Stimulated activated CD8-positive, alpha-beta memory T cell treated with anti-CD3 and anti-CD28 coated beads, Interleukin-4, amount 100 ng/mL, for 1 hour (primary cell): ENCODE data around the gene KPNA5.
A peak's percentile ranks its signal among the peaks of the same experiment; 100 is the strongest.
"Not testable (repeated sequence)": the region's sequence is repeated elsewhere in the genome, so short reads cannot be mapped to it uniquely, and the experiment has no call there.

Experiments
- DNase-seq, 2 donors: peaks; one replicate each; pipeline ENCODE4 v3.0.0-alpha.2; 2020; ENCODE audit warnings: low read depth in 2 of 2, low spot score in 1 of 2

KPNA5 gene

DNA sequence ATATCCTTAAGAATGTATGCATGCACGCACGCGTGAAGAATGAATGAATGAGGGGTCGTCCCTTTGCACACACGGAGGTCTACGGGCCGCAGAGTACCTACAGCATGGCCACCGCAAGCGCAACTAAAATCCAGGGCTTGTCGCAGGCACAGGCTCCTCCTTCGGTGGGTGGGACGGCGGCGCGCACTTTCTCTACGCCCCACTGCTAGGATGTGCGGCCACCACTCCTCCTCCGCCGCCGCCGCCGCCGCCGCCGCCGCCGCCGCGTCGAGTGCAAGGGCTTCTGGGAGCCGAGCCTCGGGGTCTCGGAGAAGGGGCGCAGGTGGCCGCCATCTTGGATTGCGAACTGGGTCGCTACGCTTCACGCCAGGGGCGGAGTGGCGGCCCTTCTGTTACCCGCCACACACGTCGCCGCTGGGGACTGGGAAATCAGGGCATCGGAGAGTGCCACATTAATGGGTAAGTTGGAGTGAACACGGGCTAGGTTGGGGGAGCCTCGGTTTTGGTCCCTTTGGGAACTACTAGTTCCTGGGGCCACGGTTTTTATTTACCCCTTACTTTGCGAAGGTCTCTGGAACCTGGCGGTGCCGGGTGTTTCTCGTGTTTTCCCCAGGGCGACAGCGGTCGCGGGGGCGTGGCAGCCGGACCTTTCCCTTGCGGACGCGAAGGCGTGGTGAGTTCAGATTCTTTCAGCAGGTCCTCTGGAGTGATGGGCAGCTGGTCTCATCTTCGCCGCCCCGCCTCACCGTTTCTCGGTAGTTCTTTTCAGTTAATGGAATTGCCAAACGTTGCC lies at the start of gene KPNA5:
KPNA5 (plus strand) TSS at position 332 of the 793 bp plus-strand sequence; CDS start at position 456, 124 bp downstream.
- peak; percentile 71 to 84 for DNase-seq

DNA sequence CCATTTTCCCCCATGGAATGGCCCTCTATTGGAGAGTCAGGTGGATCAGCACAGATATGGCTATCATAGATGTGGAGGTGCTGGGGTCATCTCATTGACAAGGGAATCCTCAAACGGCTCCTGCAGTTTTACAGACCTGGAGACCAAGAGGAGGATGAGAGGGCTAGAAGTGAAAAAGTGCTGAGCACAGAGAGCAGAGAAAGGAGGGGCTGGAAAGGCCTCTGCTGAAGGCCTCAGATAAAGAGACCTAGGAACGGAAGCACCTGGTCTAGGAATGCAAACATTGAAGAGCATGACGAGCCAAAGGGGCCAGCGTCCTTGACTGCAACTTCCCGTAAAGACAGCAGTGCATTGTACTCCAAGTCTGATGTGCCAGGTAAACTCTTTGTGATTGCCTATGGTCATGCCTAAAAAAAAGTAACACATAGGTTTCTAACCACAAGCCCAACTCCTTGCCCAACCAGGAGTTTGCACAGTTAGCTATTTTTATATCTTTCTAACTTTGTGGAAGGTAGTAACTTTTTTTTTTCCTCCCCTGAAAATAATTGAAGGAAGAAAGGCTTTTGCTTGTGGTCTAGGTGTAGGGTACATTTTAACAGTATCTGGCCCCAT lies 49.5 kb upstream of the KPNA5 start:
- DNase-seq, result no peak

DNA sequence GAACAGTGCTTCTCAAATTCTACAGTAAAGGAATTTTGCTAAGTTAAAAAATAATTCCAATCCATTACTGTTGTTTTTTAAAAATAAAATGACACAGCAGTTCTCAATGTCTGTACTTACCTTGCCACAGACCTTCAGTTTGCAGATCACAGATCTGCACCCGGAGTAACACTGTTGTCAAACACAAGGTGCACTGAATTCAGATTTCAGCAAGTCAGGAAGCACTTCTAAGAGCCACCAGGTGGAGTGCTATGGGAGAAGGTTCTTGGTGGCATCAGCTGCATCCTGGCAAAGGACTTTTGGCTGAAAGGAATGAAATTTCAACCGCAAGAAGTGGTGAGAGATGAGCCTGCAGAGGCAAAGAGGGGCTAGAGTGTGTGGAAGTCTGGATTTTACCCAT lies 47.3 kb upstream of the KPNA5 start:
- DNase-seq, result no peak

DNA sequence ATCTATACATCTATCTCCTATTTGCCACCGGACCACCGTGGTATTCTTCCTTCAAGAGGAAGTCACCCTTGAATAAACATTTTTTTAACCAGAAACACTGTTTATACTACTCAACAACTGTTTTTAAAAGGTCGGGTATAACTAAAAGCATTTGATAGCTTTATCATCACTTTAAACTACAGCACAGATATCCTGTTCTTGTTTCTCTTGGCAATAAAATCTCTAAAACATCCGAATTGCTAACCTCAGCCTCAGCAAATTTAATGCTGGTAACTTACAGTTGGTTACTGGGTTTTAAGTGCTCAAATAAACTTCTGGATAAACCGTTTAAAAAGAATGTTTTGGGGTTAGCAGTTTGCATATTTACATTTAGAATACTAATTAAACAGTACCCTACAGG lies 32.9 kb upstream of the KPNA5 start:
- no peak for DNase-seq

DNA sequence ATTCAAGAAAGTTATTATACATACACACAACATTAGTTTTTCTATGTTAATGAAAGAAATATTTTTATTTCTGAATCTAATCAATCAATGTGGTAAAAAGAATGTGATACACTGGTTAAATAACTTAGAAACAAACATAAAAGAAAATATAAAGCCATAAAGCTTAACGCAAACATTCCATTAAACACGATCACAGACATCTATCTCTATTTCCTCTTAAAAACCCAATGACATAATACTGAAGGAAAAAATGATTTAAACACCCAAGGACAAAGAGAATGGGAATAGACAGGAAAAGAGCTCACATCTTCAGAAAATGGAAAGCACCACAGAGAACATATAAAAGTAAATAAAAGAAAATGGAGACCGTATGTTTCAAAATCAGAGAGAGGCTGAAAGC lies 31.9 kb upstream of the KPNA5 start:
- DNase-seq, result no peak

DNA sequence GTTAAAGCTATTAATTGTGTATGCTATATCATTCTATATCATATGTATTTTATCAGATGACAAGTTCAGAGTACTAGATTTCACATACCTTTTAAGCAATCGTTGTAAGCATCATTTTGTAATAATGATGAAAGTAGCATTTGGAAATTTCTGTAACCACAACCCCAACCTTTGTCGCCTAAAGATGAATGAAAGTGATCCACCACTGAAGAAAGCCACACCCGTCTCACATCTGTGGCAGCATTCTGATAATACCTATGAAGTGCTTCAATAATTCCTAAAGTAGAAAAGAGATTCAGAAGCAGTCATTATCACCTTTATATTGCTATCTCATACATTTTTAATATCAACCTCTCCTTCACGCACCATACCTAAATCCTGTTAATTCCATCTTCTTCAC lies 29.1 kb upstream of the KPNA5 start:
- no peak for DNase-seq

DNA sequence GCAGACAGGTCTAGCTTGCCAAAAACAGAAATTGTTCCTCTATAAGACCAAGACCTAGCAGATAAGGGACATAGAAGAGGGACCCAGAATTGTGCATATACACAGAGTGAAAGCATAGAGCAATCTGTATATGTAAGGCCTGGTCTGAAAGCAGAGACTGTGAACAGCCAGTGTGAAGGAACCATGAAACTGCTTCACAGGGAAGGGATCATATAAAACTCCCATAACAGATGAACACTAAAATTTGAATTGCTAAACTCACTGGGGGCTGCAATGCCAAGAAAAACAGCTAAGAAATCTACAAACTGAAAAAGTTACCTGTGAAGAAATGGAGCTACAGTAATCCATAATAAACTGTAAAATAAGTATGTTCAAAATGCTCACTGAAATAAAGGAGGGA lies 19.4 kb upstream of the KPNA5 start:
- DNase-seq, result no peak

DNA sequence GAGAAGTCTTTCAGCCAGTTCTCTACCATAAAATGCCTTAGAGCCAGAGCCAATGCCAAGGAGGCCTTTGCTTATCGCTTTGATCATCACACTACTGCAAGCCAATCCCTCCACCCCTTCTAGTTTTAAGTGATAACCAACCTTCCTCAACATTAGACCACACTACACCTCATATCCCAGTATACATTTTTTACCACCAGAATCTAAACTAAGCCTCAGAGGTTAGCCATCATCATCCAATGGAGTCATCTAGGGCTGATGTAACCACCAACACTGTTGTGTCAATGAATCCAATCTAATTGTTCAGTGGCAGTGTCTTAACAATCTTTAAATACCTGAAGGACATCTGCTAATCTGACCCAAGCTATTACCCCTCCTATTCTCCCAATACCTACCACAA lies 18.8 kb upstream of the KPNA5 start:
- no peak for DNase-seq

DNA sequence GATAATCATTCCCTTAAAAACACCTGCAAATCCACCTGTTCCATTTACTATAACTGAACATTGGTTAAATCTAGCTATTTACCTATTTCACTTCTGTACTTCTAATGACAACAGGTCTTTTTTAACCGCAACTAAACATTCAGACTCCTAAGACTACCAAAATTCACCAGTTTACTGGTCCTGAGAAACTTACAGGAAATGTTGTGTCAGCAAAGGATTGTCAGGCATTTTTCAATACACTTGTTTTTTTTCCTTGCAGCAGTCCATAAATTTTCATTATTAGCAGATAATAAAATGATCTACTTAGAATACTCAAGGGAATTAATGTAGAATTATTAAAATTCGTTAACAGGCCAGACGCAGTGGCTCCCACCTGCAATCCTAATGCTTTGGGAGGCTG lies 17.7 kb upstream of the KPNA5 start:
- no peak for DNase-seq

DNA sequence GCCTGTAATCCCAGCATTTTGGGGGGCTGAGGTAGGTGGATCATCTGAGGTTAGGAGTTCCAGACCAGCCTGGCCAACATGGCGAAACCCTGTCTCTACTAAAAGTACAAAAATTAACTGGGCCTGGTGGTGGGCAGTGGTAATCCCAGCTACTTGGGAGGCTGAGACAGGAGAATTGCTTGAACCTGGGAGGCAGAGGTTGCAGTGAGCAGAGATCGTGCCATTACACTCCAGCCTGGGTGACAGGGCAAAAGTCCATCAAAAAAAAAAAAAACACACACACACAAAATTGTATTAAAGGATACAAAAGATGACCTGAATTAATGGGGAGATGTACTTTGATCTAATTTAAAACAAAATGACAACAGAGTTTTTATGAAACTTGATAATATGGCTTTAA lies 16.8 kb upstream of the KPNA5 start:
- not testable (repeated sequence) for DNase-seq

DNA sequence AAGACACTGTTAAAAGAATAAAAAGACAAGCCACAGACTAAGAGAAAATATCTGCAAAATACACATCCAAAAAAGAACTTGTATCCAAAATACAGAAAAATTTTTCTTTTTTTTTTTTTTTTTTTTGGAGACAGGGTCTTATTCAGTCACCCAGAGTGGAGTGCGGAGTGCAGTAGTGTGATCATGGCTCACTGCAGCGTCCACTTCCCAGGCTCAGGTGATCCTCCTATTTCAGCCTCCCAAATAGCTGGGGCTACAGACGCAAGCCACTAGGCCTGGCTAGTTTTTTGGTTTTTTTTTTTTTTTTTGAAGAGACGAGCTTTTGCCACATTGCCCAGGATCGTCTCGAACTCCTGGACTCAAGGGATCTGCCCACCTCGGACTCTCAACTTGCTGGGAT lies 15.5 kb upstream of the KPNA5 start:
- no peak for DNase-seq

DNA sequence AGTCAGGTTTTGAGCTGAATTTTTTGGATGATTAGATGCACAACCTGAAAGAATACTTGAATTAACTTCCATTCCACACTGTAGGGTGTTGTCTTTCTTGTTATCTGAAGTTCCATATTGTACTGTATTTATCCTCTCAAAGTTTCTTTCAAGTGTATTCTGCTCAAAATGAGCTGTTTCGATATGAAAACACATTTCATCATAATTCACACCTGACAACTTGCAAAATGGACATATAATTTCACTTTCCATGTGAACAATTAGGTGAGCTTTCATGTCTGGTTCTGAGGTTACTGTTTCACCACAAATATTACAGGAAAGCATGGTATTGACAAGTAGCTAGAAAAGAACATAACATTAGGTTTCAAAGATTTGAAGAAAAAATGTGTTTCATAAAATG lies 14.1 kb upstream of the KPNA5 start:
- no peak for DNase-seq

DNA sequence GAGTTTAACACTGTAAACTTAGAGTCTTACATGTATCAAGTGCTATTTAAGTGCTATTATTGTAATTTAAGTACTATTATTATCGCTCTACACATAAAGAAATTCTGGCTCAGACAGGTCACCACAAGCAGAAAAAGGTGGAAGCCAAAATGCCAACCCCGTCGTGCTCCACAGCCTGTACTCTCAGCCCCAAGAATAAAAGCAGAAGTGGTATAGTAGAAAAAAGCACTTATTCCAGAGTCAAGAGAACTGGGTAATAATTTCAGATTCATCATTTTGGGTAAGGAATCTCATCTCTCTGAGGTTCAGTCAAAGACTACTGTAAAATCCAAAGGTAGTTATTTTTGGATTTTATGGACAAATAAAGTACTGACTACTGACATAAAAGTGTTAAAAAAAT lies 13.4 kb upstream of the KPNA5 start:
- DNase-seq, result no peak

DNA sequence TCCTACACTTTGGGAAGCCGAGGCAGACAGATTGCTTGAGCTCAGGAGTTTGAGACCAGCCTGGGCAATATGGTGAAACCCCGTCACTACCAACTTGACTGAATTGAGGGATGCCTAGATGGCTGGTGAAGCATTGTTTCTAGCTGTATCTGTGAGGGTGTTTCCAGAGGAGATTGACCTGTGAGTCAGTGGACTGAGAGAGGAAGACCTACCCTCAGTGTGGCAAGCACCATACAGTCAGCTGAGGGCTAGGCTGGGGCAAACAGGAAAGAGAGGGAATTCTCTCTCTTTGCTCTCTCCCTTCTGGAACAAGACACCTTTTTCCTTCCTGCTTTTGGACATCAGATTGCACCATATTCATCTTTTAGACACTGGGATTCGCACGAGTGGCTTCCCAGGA lies 8.7 kb upstream of the KPNA5 start:
- DNase-seq, result no peak

DNA sequence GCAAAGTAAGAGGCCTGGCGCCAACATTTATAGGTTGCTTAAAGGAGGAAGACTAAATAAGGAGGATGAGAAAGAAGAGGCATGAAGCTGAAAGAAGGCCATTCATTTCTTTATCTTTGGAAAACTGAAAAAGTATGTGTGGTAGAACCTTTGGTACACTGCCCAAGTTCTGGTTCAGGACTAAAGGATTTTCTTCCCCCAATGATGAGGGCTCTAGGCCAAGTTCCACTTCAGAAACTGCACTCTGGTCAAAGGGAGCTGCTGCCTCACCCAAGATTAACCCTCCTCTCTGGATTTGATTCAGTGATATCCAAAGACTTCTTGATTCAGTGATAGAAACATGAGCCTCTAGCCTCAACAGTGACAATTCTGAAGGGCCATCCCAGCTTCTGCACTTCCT lies 5.0 kb upstream of the KPNA5 start:
- DNase-seq, result no peak

DNA sequence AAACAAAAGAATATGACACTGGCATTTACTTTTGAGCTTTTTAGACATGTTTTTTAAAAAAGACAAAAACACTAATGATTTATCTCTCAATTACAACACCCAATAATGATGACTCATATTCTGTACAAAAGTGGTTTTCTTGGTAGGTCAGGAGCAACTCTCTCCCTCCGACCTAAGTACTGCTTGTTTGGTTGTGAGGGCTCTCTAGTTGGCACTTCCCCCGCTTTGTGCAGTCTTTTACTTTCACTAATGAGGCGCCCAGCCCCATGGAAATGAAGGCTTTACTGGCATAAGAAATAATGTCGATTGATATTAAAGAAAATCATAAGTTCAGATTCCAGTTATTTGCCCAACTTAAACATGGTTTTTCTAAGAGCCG lies 1.3 kb downstream of the KPNA5 start:
- DNase-seq, result peak in 1 of 2 donors; percentile 21

DNA sequence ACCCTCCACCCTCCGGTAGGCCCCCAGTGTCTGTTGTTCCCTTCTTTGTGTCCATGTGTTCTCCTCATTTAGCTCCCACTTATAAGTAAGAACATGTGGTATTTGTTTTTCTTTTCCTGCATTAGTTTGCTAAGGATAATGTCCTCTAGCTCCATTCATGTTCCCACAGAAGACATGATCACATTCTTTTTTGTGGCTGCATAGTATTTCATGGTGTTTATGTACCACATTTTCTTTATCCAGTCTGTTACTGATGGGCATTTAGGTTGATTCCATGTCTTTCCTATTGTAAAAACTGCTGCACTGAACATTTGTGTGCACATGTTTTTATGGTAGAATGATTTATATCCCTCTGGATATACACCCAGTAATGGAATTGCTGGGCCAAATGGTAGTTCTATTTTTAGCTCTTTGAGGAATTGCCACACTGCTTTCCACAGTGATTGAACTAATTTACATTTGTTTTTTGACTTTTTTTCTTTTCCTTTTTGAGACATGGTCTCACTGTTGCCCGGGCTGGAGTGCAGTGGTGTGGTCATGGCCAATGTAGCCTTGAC lies 4.5 kb downstream of the KPNA5 start:
- DNase-seq, result no peak

DNA sequence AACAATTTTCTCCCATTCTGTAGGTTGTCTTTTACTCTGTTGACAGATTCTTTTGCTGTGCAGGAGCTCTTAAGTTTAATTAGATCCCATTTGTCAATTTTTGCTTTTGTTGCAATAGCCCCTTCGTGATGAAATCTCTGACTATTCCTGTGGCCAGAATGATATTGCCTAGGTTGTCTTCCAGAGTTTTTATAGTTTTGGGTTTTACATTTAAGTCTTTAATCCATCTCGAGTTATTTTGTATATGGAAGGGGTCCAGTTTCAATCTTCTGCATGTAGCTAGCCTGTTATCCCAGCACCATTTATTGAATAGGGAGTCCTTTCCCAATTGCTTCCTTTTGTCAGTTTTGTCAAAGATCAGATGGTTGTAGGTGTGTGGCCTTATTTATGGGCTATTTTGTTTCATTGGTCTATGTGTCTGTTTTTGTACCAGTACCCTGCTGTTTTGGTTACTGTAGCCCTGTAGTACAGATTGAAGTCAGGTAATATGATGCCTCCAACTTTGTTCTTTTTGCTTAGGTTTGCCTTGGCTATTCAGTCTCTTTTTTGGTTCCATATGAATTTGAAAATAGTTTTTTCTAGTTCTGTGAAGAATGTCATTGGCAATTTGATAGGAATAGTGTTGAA lies 5.6 kb downstream of the KPNA5 start:
- not testable (repeated sequence) for DNase-seq

DNA sequence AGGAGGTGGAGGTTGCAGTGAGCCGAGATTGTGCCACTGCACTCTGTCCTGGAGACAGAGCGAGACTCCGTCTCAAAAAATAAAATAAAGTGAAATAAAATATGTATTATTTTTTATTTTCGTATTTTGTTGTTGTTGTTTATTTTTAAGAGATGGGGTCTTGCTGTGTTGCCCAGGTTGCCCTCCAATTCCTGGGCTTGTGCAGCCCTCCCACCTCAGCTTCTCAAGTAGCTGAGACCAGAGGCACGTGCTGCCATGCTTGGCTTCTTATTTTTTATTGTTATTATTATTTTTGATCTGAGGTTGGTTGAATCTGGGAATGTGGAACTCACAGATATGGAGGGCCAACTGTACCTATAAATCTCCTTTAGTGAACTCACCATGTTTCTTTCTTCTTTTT lies 10.1 kb downstream of the KPNA5 start:
- no peak for DNase-seq

DNA sequence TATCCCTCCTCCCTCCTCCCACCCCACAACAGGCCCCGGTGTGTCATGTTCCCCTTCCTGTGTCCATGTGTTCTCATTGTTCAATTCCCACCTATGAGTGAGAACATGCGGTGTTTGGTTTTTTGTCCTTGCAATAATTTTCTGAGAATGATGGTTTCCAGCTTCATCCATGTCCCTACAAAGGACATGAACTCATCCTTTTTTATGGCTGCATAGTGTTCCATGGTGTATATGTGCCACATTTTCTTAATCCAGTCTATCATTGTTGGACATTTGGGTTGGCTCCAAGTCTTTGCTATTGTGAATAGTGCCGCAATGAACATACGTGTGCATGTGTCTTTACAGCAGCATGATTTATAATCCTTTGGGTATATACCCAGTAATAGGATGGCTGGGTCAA lies 11.9 kb downstream of the KPNA5 start:
- not testable (repeated sequence) for DNase-seq

DNA sequence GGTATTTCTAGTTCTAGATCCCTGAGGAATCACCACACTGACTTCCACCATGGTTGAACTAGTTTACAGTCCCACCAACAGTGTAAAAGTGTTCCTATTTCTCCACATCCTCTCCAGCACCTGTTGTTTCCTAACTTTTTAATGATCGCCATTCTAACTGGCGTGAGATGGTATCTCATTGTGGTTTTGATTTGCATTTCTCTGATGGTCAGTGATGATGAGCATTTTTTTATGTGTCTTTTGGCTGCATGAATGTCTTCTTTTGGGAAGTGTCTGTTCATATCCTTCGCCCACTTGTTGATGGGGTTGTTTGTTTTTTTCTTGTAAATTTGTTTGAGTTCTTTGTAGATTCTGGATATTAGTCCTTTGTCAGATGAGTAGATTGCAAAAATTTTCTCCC lies 12.3 kb downstream of the KPNA5 start:
- not testable (repeated sequence) for DNase-seq

DNA sequence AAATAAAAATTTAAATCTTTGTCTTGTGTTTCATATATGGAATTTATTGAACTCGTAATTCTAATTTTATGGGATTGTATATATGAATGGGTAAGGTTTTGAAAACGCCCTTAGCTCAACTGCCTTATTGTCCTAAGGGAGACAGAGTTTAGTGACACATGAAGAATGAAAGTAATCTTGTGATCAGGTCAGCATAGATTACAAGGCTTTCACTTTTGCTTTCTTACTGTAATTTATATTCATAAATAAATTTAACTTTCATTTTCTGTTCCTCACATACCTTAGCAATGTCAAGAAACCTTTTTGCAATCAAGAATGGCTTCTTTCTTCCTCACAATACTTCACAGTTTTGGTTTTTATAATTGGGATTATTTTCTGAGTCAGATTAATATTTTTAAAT lies 14.4 kb downstream of the KPNA5 start:
- DNase-seq, result no peak
